Activated CD4-positive, alpha-beta T cell treated with anti-CD3 and anti-CD28 coated beads, Interleukin-2, Interleukin-6, amounts not matched to agents 100 ng/mL and 50 ng/mL, durations not matched to agents 16 hours and 8 hours (primary cell): ENCODE results near the gene TRAF2.
A peak's percentile ranks its signal among the peaks of the same experiment; 100 is the strongest.

Experiments
- DNase-seq: peaks from one replicate; pipeline ENCODE4 v3.0.0-alpha.2; 2020

The TRAF2 gene

DNA sequence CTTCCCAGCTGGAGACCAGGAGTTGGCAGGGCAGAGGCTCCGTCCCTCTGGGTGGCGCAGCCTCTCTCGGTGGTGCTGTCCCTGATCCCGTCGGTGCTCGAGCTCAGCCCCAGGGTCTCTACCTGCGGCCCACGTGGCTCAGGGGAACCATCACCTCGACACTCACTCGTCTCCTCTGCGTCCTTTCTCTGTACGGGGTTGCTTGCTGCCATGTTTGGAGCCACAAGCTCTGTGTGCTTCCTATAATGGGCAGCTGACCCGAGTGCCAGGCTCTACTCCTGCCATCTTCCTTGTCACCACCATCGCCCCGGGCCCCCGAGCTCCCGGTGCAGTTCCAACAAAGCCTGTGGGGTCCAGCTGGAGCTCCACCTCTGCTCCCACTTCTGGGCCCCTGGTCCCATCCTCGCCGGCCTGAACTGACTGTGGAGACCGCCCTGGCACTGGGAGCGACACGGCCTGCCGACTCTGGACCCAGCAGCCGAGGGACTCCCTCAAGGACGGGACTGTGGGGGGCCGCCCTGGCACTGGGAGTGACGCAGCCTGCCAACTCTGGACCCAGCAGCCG lies 53.2 kb downstream of the TRAF2 start:
- no peak for DNase-seq

DNA sequence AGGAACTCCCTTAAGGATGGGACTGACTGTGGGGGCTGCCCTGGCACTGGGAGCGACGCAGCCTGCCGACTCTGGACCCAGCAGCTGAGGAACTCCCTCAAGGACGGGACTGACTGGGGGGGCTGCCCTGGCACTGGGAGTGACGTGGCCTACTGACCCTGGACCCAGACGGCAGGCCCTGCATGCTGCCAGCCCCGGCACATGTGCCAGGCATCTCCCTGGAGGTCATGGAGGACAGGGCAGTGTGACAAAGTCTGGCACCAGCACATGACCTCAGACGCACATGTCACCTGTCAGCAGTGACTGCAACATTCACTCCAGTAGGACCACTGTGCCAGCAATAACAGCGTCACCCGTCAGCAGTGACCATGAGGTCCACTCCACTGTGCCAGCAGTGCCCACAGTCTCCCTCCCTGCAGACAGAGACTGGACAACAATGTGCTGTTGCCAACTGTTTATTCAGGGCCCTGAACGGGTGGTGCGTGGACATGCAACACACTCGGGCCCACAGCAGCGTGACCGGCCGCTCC lies 53.7 kb downstream of the TRAF2 start:
- DNase-seq: no peak

DNA sequence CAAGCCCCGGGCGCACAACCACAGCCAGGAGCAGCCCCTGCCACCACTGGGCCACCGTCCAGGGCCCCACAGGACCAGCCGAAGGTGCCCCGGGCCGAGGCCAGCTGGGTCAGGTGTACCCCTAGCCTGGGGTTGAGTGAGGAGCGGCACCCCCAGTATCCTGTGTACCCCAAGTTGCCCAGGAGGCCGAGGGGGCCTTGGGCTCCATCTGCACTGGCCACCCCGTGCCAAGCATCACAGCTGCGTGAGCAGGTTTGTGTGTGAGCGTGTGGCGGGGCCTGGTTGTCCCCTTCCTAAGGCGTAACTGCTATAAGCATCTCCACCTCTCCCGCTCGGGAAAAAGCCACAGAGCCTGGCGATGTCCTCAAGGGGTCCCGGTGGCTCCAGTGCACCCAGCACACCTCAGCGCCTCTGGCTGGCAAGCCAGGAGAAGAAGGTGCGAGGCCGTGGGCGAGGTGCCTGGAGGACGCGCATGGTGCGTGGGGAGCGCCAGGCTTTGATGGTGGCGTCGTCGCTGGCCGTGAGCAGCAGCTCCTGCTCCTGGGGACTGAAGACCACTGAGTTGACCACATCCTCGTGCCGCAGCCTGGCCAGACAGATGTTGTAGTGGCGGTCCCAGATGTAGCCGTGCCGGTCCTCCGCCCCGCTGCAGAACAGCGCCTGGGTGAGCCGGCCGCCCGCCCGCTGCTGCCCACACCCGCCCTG lies 54.4 kb downstream of the TRAF2 start:
- DNase-seq: no peak

DNA sequence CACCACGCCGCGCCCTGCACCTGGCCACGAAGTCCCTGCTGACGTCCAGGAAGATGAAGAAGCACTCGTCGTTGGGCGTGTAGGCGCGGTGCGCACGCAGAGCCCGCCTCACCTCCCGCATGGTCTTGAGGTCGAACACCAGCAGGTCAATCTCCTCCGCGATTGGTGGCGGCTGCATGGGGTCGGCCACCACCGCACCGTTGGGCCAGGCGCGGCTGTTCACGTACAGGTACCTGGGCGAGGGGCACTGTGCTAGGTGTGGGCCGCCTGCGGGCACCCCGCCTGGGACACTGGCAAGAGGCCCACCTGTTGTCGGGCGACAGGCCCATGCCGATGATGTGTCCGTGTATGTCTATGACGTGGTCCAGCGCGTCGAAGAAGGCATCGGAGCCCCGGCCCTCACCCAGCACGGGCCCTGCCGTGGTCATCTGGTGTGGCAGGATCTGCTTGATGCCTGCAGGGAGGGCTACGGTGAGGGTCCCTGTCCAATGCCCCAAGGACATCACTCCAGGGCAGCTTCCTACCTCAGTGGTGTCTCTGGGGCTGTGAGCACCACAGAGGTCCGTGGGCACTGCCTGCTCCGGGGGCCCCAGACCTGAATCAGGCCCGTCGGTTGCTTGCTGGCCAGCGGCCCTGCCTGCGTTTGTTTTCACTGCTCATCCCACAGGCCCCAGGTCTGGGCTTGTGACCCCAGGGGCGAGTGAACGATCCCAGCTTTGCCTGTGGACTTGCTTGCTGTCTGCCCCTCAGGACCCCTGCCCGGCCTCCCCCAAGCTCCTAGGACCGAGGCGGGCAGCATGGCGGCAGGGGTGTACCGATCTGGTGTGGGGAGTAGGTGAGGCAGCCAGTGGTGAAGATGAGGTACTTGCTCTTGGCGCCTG lies 55.2 kb downstream of the TRAF2 start:
- no peak for DNase-seq

DNA sequence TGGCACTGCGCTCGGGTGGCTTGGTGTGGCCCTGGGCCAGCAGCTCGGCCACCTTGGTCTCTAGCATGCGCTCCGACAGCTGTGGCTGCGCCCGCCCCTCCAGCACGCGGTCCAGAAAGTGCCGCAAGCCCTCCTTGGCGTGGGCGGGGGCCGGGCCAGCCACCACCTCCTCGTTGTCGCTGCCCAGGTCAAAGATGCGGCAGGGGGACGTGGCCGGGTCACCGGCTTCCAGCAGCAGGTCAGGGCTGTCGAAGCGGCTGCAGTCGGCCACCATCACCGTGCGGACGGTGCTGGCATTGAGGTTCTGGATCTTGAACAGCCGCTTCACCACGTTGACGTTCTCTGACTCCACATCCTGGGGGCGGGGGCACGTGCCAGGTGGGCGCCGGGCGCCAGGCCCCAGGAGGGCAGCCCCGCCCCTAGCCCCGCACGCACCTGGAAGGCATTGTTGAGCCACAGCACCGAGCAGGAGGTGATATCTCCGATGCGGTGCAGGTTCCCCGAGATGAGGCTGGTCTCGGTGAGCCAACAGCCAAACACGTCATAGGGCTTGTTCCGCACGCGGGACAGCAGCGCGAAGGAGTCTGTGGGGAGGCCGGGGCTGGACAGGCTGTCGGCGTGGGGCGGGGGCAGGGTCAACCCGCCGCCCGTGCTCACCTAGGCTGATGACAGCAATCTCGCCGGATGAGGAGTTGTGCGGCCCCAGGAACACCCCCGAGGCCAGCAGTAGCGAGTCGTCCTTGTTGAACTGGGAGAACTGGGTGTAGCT lies 56.0 kb downstream of the TRAF2 start:
- no peak for DNase-seq

DNA sequence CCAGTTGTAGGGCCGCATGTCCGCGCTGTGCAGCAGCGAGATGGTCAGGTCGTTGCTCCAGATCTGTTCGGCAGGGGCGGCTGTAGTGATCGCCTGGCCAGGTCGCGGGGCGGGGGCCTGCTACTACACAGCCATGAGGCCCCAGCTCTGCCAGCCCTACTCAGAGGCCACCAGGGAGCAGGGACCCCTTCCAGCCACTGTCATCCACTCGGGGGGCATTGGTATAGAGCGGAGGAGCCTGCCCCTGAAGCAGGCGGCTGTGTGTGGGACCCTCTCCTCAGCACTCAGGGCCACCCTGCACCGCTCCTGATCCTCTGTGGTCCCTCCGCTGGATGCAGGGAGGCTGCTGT lies 56.5 kb downstream of the TRAF2 start:
- no peak for DNase-seq

DNA sequence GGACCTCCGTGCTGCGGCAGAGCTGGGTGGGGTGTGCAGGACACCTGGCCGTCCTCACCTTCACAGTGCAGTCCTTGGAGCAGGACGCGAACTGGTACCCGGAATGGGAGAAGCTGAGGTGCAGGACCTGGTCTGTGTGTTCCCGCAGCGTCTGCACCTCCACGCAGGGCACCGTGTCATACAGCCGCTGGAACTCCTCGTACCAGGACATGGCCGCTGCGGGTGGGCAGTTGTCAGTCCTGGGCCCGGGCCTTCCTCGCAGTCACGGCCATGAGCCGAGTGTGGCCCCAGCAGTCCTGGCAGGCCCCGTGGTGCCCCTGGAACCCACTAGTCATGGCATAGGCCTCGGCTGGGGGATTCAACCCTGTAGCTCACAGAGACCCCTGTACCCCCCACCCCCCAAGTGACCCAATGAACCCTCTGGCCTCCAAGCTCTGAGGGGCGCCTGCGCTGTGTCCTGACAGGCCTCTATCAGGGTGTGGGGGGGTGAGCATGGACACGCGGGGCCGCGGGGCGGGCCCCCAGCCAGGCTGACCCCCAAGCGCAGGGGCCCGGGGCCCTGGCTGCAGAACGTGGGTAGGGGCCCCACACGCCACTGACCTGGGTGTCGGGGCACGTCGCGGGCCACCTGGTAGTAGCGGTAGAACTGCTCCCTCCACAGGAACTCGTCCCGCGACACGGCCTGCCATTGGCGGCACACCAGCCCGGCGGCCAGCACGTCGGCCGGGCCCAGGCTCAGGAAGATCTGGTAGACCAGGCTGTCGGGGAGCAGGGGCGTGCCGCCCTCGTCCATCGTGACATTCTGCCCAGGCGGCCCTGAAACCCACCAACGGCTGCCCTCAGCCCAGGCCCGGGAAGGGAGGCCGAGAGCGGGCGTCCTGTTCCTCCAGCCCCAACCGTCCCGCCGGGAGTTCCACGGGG lies 57.2 kb downstream of the TRAF2 start:
- peak; percentile 59 for DNase-seq

DNA sequence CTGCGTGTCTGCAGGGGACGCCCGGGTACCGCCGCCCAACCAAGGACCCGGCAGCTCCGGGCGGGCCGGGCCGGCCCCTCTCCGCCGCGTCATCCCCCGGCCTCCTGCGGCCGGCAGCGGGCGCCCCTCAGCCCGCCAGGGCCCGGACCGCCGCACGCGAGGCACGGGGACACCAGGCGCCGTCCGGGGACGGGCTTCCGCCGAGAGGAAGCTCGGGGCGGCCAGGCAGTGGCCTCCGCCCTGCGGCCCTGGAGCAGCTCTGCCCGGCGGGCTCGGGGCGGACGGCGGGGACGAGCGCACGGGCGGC lies 57.8 kb downstream of the TRAF2 start:
- no peak for DNase-seq

DNA sequence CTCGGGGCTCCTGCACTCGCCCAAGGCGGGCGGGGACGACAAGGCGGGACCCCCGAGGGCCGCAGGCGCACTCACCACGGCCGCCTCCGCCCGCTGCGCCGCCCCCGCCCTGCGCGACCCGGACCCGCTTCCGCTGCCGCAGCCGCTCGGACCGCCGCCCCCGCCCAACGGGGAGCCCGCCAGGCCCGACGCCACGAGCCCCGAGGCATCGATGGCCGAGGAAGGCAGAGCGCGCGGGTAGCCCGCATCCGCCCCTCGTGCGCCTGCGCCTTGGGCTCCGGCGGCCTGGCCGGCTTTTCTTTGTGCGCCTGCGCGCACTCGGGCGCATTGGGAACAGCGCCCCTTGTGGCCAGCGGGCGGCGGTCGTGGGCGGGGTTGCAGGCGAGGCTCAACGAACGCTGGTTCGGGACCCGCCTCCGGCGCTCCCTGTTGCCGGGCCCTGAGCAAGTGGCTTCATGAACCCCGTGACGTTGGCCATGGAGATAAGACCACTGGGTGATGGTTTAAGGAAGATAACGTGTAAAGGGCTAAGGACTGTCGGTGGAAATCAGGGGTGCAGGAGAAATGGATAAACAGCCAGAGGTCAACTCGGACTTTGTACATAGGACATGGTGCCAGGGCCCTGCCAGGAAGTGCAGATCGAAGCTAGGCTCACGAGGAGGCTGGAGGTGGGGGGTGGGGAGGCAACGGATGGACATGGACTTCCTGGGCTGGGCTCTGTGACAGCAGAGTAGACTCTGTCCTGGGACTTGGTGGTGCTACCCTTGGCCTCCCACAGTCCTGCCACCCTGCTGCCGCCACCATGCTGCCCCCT lies 58.4 kb downstream of the TRAF2 start, which contains the start of the genes C8G and FBXW5:
C8G (plus strand) TSS at position 725 of the 814 bp plus-strand sequence; CDS start at position 803, 78 bp downstream.
FBXW5 (minus strand) TSS at position 220 of the 814 bp plus-strand sequence. CDS start 655 bp downstream, outside the sequence.
- peak; percentile 97 for DNase-seq

DNA sequence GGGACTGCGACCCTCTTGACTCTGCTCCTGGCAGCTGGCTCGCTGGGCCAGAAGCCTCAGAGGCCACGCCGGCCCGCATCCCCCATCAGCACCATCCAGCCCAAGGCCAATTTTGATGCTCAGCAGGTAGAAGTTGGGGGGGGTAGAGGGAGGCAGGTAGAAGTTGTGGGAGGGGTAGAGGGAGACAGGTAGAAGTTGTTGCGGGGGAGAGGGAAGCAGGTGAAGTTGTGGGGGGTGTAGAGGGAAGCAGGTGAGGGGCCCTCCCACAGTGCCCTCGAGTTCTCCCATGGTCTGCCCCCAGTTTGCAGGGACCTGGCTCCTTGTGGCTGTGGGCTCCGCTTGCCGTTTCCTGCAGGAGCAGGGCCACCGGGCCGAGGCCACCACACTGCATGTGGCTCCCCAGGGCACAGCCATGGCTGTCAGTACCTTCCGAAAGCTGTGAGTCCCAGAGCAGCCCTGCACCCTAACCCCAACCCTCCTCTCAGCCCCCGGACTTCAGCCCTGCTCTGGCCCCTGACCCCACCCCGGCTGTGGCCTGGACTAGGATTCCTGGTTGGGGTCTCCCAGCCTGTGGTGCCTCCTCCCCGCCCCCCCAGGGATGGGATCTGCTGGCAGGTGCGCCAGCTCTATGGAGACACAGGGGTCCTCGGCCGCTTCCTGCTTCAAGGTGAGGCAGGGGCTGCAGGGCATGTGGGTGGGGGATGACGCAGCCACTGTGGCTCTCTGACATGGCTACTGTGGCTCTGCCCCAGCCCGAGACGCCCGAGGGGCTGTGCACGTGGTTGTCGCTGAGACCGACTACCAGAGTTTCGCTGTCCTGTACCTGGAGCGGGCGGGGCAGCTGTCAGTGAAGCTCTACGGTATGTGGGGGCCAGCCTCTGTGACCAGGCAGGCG lies 59.3 kb downstream of the TRAF2 start:
- no peak for DNase-seq

DNA sequence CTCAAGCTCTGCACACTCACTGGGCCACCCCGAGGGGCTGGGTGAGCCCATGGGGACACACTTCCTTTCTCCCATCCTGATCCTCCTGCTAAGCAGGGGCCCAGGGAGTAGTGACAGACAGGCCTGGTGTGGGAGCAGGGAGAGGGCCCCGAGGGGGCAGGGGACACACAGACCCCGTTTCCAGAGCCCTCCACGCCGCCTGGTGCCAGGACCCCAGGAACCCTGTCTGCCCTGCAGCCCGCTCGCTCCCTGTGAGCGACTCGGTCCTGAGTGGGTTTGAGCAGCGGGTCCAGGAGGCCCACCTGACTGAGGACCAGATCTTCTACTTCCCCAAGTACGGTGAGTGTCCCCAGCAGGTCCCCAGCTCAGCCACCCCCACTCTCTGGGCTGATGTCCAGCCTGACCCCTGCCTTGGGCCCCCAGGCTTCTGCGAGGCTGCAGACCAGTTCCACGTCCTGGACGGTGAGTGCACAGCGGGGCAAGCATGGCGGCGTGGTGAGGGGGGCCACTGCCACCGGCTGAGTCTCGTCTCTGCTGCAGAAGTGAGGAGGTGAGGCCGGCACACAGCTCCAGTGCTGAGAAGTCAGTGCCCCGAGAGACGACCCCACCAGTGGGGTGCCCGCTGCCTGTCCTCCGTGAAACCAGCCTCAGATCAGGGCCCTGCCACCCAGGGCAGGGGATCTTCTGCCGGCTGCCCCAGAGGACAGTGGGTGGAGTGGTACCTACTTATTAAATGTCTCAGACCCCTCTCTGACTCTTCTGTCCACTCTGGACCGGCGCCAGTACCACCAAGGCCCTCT lies 60.1 kb downstream of the TRAF2 start:
- no peak for DNase-seq

DNA sequence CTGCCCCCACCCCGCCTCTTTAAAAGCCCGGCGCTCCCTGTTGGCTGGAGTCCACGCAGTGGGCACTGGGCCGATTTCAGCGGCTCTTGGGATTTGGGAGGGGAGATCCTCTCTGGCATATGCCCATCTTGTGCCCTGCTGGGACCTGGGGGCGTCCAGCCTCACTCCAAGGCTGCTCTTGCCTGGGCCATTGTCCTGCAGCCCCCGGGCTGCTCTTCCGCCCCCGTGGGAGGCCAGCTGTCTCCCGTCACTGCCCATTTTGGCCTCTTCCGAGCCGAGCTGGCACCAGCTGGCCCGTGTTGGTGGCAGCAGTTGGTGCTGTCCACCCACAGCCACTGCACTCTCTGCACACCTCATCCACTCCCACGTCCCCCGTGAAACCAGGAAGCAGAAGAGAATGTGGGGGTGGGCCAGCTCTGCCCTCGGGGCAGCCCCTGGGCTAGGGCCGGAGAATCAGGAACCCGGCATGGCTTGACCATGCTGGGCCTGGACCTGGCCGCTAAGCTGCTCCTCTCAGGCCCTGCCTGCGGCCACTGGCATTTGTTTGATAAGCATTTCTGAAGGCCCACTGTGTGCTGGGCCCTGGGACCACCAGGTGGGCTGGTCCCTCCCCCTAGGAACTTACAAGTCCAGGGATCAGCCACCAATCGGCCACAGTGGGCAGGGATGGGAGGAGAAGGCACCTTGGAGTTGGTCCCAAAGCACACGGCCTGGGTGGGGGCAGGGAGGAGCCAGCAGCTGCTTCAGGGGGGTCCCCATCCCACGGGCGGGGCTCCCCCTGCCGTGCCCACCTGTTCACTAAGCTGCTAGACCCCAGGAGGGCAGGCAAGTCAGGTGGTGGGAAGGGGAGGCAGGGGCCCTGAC lies 60.9 kb downstream of the TRAF2 start:
- no peak for DNase-seq

DNA sequence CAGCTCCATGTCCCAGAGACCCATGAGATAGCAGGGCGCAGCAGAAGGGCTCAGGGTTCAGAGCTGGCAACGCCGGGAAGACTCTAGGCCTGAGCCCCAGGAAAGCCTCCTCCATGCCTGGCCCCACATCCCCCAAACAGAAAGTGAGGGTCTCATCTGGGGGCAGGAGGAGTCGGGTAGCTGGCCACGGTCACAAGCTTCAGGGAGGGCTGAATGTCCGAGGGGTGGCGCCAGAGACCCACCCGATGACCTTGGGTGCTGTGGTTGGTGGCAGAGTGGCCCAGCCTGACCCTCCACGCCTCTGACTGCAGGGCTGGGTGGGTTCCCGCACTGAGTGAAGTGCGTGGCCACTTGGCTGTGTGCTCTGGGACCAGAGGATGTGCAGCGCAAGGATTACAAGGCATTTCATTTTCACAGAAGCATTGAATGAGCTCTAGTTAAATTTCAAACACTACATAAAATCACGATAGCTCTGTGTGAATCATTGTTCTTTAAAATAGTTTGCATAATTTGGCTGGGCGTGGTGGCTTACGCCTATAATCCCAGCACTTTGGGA lies 61.7 kb downstream of the TRAF2 start:
- peak; percentile 29 for DNase-seq

DNA sequence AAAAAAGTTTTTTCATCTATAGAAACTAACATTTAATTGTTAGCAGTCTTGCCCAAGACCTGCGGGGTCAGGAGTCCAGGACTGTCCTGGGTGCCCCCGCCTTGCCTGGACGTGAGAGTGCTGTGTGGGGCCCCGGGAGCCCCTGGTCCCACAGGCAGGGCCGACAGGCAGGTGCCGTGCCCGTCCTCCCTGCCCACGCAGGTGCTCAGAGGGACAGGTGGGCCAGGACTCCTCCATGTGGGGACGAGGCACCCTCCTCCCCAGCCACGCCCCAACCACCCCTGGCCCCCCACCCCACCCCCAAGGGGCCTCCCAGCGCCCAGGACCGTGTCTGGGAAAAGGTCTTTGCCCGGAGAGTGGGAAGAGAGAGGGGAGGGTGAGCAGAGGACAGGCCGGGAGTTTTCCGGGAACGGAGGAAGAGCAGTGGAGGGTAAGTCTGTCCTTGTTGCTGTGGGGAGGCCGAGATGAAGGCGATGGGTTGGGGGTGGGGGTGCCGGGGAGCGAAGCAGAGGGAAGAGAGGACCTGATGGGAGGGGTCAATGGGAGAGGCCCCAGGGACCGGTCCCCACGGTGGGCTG lies 63.0 kb downstream of the TRAF2 start:
- no peak for DNase-seq

DNA sequence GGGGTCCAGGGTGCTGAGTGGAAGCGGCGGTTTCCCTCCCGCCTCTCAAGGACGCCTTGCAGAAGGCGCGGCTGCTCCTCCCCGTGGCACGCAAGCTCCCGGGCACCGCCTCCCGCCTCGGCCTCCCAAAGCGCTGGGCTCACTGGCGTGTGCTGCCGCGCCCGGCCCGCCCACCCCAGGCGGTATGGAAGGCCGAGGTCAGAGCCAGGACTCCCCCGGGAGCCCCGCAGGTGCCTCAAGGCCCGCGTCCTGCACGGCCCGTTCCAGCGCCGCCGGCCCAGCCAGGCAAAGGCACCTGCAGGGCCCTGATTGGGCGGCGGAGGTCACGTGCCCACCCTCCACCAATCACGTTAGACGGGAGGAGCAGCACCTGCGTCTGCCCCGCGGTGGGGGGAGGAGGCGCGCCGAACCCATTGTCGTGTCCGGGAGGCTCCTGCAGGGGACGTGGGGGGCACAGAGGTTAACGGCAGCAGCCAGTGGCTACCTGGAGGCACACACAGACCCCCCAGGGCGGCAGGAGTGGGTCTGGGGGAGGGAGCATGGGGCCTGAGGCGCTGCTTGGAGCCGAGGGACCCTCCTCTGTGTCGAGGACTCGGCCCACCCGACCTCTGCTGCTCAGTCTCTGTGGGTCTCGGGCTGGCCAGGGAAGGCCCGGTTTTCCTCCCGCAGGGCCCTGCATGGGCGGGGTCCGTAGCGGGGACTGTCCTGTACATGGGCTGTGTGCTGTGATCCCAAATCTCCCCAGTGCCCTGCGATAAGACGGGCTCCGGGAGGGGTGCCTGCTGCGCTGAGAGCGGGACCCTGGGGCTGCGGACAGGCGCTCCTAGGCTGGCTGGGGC lies 63.7 kb downstream of the TRAF2 start:
- peak; percentile 97 for DNase-seq

DNA sequence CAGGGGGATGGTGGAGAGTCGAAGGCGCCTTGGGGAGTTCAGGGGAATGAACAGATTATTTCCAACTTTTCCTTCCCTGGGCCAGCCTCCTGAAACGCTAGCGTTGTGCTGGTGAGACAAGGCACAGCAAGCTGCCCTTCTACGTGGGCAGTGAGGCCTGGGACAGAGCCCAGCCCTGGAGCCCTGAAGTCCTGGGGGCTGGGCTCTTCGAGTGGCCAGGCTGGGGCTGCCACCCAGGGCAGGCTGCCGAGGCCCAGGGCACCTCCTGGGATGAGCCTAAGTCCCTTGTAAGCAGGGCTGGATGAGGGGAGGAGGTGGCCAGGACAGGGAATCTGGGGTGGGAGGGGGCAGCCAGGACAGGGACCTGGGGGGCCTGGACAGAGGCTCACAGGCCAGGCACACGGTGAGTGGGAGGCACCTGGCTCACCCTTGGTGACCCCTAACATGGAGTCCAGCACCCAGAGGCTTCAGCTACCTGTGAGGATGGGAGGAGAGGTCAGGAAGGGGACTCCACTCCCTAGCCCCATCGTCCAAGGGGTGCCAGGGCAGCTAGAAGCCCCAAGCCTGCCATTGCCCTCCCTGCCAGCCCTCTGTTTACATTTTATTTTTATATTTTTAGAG lies 64.5 kb downstream of the TRAF2 start:
- DNase-seq: no peak
